ENCODE results near the gene ATG16L2. TPM values are rescaled to one million over a fixed set of nuclear protein-coding genes. Genes with fewer than 3 reads are reported as not detected.

The ATG16L2 gene
- total and polyA plus RNA-seq, 2 donors (not counting 3 experiments of a cell fraction or from before 2014, with no cell fraction given), result 26.5 to 30.5 TPM

DNA sequence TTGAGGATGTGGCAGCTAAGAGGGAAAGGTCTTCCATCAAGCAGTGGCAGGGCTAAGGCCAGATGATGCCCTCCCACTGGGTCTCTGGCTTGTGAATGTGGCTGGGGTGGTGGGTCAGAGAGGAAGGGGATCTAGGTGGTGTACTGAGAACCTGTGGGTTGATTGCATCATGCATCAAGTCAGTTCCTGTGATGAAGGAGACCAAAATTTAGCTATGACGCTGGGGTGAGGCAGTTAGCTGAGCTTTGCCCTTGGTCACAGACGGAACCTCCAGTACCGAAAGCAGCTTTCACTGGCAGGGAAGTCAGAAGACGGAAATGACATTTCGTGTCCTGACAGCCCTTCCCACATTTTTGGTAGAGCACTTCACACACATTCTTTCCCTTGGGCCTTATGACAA lies 20.7 kb downstream of the ATG16L2 start:
- Histone ChIP-seq H3K9ac (replicated peaks; ENCODE audit: extremely low read depth, insufficient read depth, low read length) (no peak overlapping the region), H3K27ac (ENCODE audit: insufficient read depth, low read depth, low read length) (no peak overlapping the region), H3K4me2 (ENCODE audit: insufficient read depth, low read length) (no peak overlapping the region), H3K79me2 (ENCODE audit: control insufficient read depth, insufficient read depth, low read length) (no peaks in the 10 kb centered on the region), H3K4me1 (ENCODE audit: control insufficient read depth, extremely low read depth, insufficient read depth, low read length) (peaks cover 11% of the 10 kb centered on the region), H2AFZ (ENCODE audit: low read depth, low read length) (no peak overlapping the region), H3K4me3 (replicated peaks in 1 of 3; ENCODE audit: insufficient read depth in 1 of 3, low read depth in 1 of 3, low read length in 3 of 3) (no peak overlapping the region), H3K9me3 (replicated peaks; ENCODE audit: control insufficient read depth, insufficient read depth, low read length) (no peaks in the 10 kb centered on the region), H3K36me3 (ENCODE audit: control insufficient read depth in 2 of 2, extremely low read depth in 1 of 2, insufficient read depth in 2 of 2, low read length in 2 of 2) (peaks cover 5 to 6% of the 10 kb centered on the region in 2 experiments), H3K27me3 (ENCODE audit: control insufficient read depth in 2 of 2, insufficient read depth in 2 of 2, low read length in 2 of 2) (no peaks in the 10 kb centered on the region), H4K20me1 (replicated peaks; ENCODE audit: control insufficient read depth, extremely low read depth, insufficient read depth, low read length) (no peaks in the 10 kb centered on the region), H3K9me1 (replicated peaks; ENCODE audit: control insufficient read depth, extremely low read depth, insufficient read depth, low read length) (no peaks in the 10 kb centered on the region)
- intact Hi-C loops (cut with micrococcal nuclease), result loop anchor here (5.0 kb wide), 1 partner anchor 87 kb away; no protein-coding TSS in a partner anchor
- no peak for FAIRE-seq
- no peak for DNase-seq (ENCODE audit: low read depth, low spot score)
- dilution Hi-C loops (cut with MboI; ENCODE audit: extremely low pct_ligation_motif_present, low sequenced_read_pairs), result no loop called here
- ChIA-PET CTCF (interaction anchor here (2.0 to 5.1 kb wide), 3 partner anchors 308 to 455 kb away, joined by 6 to 36 read pairs (median 15); partner anchors contain the start of gene FCHSD2), POLR2A (no interaction called here)
- no TSS peak for BruUV-seq (replicated peaks)
- TF ChIP-seq MYC (IDR thresholded peaks at IDR 0.05; ENCODE audit: low read depth, low read length) (no peak), EZH2 (IDR thresholded peaks at IDR 0.05; ENCODE audit: borderline replicate concordance, low read depth, low read length, severe bottlenecking) (no peak), GATA2 (IDR thresholded peaks at IDR 0.05; ENCODE audit: insufficient read depth, insufficient read length, low read depth, low read length) (no peak), FOS (IDR thresholded peaks at IDR 0.05; ENCODE audit: borderline replicate concordance, insufficient read depth, low read length) (no peak), POLR2A (IDR thresholded peaks at IDR 0.05; ENCODE audit: low read depth, low read length) (no peak), JUN (IDR thresholded peaks at IDR 0.05; ENCODE audit: borderline replicate concordance, insufficient read depth, insufficient read length, low read depth) (no peak), POLR2AphosphoS5 (IDR thresholded peaks at IDR 0.05; ENCODE audit: insufficient read depth, low read depth, low read length) (no peak)
- TF ChIP-seq, protein P1, sequence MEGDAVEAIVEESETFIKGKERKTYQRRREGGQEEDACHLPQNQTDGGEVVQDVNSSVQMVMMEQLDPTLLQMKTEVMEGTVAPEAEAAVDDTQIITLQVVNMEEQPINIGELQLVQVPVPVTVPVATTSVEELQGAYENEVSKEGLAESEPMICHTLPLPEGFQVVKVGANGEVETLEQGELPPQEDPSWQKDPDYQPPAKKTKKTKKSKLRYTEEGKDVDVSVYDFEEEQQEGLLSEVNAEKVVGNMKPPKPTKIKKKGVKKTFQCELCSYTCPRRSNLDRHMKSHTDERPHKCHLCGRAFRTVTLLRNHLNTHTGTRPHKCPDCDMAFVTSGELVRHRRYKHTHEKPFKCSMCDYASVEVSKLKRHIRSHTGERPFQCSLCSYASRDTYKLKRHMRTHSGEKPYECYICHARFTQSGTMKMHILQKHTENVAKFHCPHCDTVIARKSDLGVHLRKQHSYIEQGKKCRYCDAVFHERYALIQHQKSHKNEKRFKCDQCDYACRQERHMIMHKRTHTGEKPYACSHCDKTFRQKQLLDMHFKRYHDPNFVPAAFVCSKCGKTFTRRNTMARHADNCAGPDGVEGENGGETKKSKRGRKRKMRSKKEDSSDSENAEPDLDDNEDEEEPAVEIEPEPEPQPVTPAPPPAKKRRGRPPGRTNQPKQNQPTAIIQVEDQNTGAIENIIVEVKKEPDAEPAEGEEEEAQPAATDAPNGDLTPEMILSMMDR (IDR thresholded peaks at IDR 0.05; ENCODE audit: extremely low read depth in 1 of 2, insufficient read depth in 1 of 2, low read depth in 1 of 2, low read length in 2 of 2), result no peak
- TF ChIP-seq, protein P2, sequence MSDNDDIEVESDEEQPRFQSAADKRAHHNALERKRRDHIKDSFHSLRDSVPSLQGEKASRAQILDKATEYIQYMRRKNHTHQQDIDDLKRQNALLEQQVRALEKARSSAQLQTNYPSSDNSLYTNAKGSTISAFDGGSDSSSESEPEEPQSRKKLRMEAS (IDR thresholded peaks at IDR 0.05; ENCODE audit: insufficient read depth, insufficient read length), result no peak

Data from endothelial cell of umbilical vein (primary cell).